Gastroesophageal sphincter (tissue), 3 donors: ENCODE measurements around the gene KAZN.

ENCODE experiments used
- CTCF ChIP-seq, 4 experiments: fragments of 200-600 bp in 2 of 4; fragments of 450-650 bp in 2 of 4; sonication (generic) in 1 of 4; IDR thresholded peaks; one replicate each; pipeline ENCODE4 v1.5.1; 2017 to 2019; ENCODE audit warnings: antibody characterized with exemption in 4 of 4, mild to moderate bottlenecking in 2 of 4, moderate library complexity in 2 of 4
- POLR2A ChIP-seq, 2 donors: fragments of 450-650 bp; IDR thresholded peaks; one replicate each; pipeline ENCODE4 v1.6.1; 2017; ENCODE audit warnings: antibody characterized with exemption in 2 of 2, mild to moderate bottlenecking in 2 of 2, moderate library complexity in 1 of 2
- POLR2AphosphoS5 ChIP-seq: sonication (generic); formaldehyde crosslinking; IDR thresholded peaks from one replicate; pipeline ENCODE4 v1.6.1; 2017; ENCODE audit warnings: antibody characterized with exemption

DNA sequence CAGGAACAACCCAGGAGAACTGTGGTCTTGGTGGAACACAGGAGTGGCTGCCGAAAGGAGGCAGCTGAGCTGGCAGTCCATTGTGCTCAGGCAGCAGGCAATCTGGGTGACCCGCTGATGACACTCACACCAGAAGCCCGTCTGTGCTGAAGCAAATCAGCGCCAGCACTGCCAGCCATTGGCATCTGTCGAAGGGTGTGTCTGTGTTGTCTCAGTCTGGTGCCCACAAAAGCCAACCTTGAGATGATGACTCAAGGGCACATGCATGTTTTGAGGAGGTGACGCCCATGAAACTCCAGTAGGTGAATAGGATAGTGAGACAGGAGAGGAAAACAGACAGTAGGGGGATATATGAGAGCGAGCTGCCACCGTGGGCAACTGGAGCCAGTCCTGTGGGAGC lies 167.3 kb downstream of the KAZN start:
- no peak for TF ChIP-seq POLR2A (IDR thresholded peaks at IDR 0.05)
- TF ChIP-seq POLR2AphosphoS5, result no peak
- no peak for TF ChIP-seq CTCF (IDR thresholded peaks at IDR 0.05)
